HepG2 (cell line): ENCODE results near the gene DDX19B. TPM values are rescaled to one million over a fixed set of nuclear protein-coding genes. Genes with fewer than 3 reads are reported as not detected.

Experiments used
- ATF7-NPFF ChIP-seq: sonication (generic); formaldehyde crosslinking; IDR thresholded peaks from 2 replicates; pipeline ENCODE4 v1.8.1; 2023; ENCODE audit warnings: mild to moderate bottlenecking, low read depth, missing genetic modification reagents, moderate library complexity
- CBX2 ChIP-seq, 2 experiments: fragments of 200-600 bp in 1 of 2; sonication (generic); formaldehyde crosslinking in 1 of 2; IDR thresholded peaks; 2 replicates each; pipeline versions ENCODE4 v1.7.0 to v1.8.1; 2018 to 2022; ENCODE audit warnings: low read depth in 2 of 2, low read length in 1 of 2, mild to moderate bottlenecking in 1 of 2, missing genetic modification reagents in 1 of 2
- EHMT2 ChIP-seq: fragments of 200-600 bp; sonication (generic); IDR thresholded peaks from 2 replicates; pipeline ENCODE4 v1.7.0; 2017; ENCODE audit warnings: antibody characterized with exemption, low read depth, low read length, borderline replicate concordance
- HDAC1 ChIP-seq: sonication (generic); formaldehyde crosslinking; IDR thresholded peaks from 2 replicates; pipeline ENCODE4 v1.5.1; 2020; ENCODE audit warnings: mild to moderate bottlenecking, missing genetic modification reagents
- HIVEP1 ChIP-seq: sonication (generic); formaldehyde crosslinking; IDR thresholded peaks from 2 replicates; pipeline ENCODE4 v1.4.0; 2020; ENCODE audit warnings: mild to moderate bottlenecking, missing genetic modification reagents
- HNRNPUL1 ChIP-seq: fragments of 200-400 bp; formaldehyde crosslinking; IDR thresholded peaks from 2 replicates; pipeline ENCODE4 v1.6.1; 2017; ENCODE audit warnings: low read depth, mild to moderate bottlenecking, low read length, moderate library complexity
- JUNB ChIP-seq: sonication (generic); formaldehyde crosslinking; IDR thresholded peaks from 2 replicates; pipeline ENCODE4 v1.8.0; 2022; ENCODE audit warnings: missing genetic modification reagents, mild to moderate bottlenecking, borderline replicate concordance
- KMT2B ChIP-seq: IDR thresholded peaks from 2 replicates; pipeline ENCODE4 v1.6.1; 2016; ENCODE audit warnings: missing genetic modification reagents, missing compliant biosample characterization
- RELA ChIP-seq: sonication (generic); formaldehyde crosslinking; IDR thresholded peaks from 2 replicates; pipeline ENCODE4 v1.4.0; 2020; ENCODE audit warnings: missing genetic modification reagents
- RNF2 ChIP-seq: fragments of 450-650 bp; conservative IDR thresholded peaks from 2 replicates; pipeline ENCODE4 v1.6.1; 2016; ENCODE audit warnings: low read depth
- RNF219 ChIP-seq: sonication (generic); formaldehyde crosslinking; IDR thresholded peaks from 2 replicates; pipeline ENCODE4 v1.5.0; 2020; ENCODE audit warnings: mild to moderate bottlenecking, missing genetic modification reagents
- RXRB ChIP-seq: IDR thresholded peaks from 2 replicates; pipeline ENCODE4 v1.6.1; 2016; ENCODE audit warnings: borderline replicate concordance, missing genetic modification reagents, missing compliant biosample characterization
- SRY ChIP-seq: sonication (generic); formaldehyde crosslinking; IDR thresholded peaks from 2 replicates; pipeline ENCODE4 v1.8.0; 2022; ENCODE audit warnings: mild to moderate bottlenecking, missing genetic modification reagents
- TAF1 ChIP-seq: sonication (generic); formaldehyde crosslinking; IDR thresholded peaks from 2 replicates; pipeline ENCODE4 v1.4.0; 2020; ENCODE audit warnings: missing genetic modification reagents
- TBP ChIP-seq: sonication (generic); formaldehyde crosslinking; IDR thresholded peaks from 2 replicates; pipeline ENCODE4 v1.5.0; 2020; ENCODE audit warnings: missing genetic modification reagents
- TEAD2 ChIP-seq: sonication (generic); formaldehyde crosslinking; IDR thresholded peaks from 2 replicates; pipeline ENCODE4 v1.9.0; 2021; ENCODE audit warnings: missing genetic modification reagents
- ZNF142 ChIP-seq: sonication (generic); formaldehyde crosslinking; IDR thresholded peaks from 2 replicates; pipeline ENCODE4 v1.4.0; 2020; ENCODE audit warnings: missing genetic modification reagents
- ZNF354B ChIP-seq: sonication (generic); formaldehyde crosslinking; IDR thresholded peaks from 2 replicates; pipeline ENCODE4 v1.8.0; 2022; ENCODE audit warnings: mild to moderate bottlenecking, missing genetic modification reagents
- ZNF704 ChIP-seq: sonication (generic); formaldehyde crosslinking; IDR thresholded peaks from 2 replicates; pipeline ENCODE4 v1.8.1; 2023; ENCODE audit warnings: mild to moderate bottlenecking, inconsistent platforms, moderate library complexity, missing genetic modification reagents, borderline replicate concordance
- ZNF83 ChIP-seq: sonication (generic); formaldehyde crosslinking; IDR thresholded peaks from 2 replicates; pipeline ENCODE4 v1.4.0; 2020; ENCODE audit warnings: missing genetic modification reagents, mild to moderate bottlenecking, borderline replicate concordance
- polyA plus RNA-seq, 8 experiments: library from polyadenylated mRNA; depleted of rRNA in 3 of 8; stranded (reverse) in 7 of 8; unstranded in 1 of 8; fragments of >200 nt; fragmentation: Illumina TruSeq in 4 of 8; extraction: Trizol in 4 of 8; gene quantifications; 2 replicates each; pipeline versions ENCODE4 v1.2.1 to v1.2.3, GENCODE V29; 2011 to 2016; ENCODE audit warnings: low read depth in 4 of 8, missing spikeins in 1 of 8, mixed read lengths in 1 of 8; ENCODE audit not compliant: insufficient read depth in 1 of 8
- total RNA-seq, 5 experiments: library from RNA; depleted of rRNA; stranded (reverse); fragments of >200 nt; fragmentation: Illumina TruSeq; extraction: Trizol; gene quantifications; 2 replicates each; pipeline ENCODE4 v1.2.3, GENCODE V29; 2016; ENCODE audit warnings: low read depth in 1 of 5

Gene DDX19B
- total and polyA plus RNA-seq, 2 of the 13 experiments (the other 11 are each of a cell fraction or from before 2014, with no cell fraction given): 36.2 to 40.0 TPM

GRCh38 chr16:70250748-70251628 is 48.0 kb upstream of the DDX19B start (continued):
- TF ChIP-seq RNF219 (CRISPR knock-in tag): no peak
- no peak for TF ChIP-seq HNRNPUL1
- no peak for TF ChIP-seq RXRB
- TF ChIP-seq ZNF142 (CRISPR knock-in tag): peak; percentile 14; the same call in 1 of the 2 replicates
- peak; percentile 72; the same call in 1 of the 2 replicates for TF ChIP-seq ZNF83 (CRISPR knock-in tag)
- TF ChIP-seq ATF7-NPFF (CRISPR knock-in tag): no peak
- no peak for TF ChIP-seq CBX2 (IDR thresholded peaks at IDR 0.05; ENCODE audit: low read depth, low read length)
- TF ChIP-seq CBX2 (CRISPR knock-in tag; IDR thresholded peaks at IDR 0.05; ENCODE audit: low read depth): 0 out of 2 replicates have a peak, but pooled peaks have one; percentile 74
- no peak for TF ChIP-seq HDAC1
- TF ChIP-seq JUNB (CRISPR knock-in tag): no peak
- TF ChIP-seq SRY (CRISPR knock-in tag): no peak; the same call in 1 of the 2 replicates
- no peak; the same call in 1 of the 2 replicates for TF ChIP-seq TEAD2 (CRISPR knock-in tag)
- no peak for TF ChIP-seq RELA (CRISPR knock-in tag)
- TF ChIP-seq KMT2B (CRISPR knock-in tag): no peak
- TF ChIP-seq TBP: no peak
- TF ChIP-seq RNF2: peak; percentile 96
- TF ChIP-seq HIVEP1: no peak
- no peak for TF ChIP-seq ZNF354B (CRISPR knock-in tag)
- TF ChIP-seq ZNF704 (CRISPR knock-in tag): peak; percentile 51; the same call in 1 of the 2 replicates
- TF ChIP-seq TAF1: no peak
- TF ChIP-seq EHMT2: no peak
